HepG2 (cell line): ENCODE measurements around the gene EIF4ENIF1. TPM values are rescaled to one million over a fixed set of nuclear protein-coding genes. Genes with fewer than 3 reads are reported as not detected.

Experiments
- BHLHE40 ChIP-seq: IDR thresholded peaks from 2 replicates; pipeline ENCODE4 v1.6.1; 2011; ENCODE audit warnings: low read length, improper control_type of control experiment
- BRCA1 ChIP-seq: sonication (generic); formaldehyde crosslinking; IDR thresholded peaks from 2 replicates; pipeline ENCODE4 v1.4.0; 2020; ENCODE audit warnings: missing genetic modification reagents
- CENPT ChIP-seq: sonication (generic); formaldehyde crosslinking; IDR thresholded peaks from 2 replicates; pipeline ENCODE4 v1.8.0; 2022; ENCODE audit warnings: low read depth, mild to moderate bottlenecking, moderate library complexity, missing genetic modification reagents
- FOXC1 ChIP-seq: sonication (generic); formaldehyde crosslinking; IDR thresholded peaks from 2 replicates; pipeline ENCODE4 v1.8.0; 2022; ENCODE audit warnings: mild to moderate bottlenecking, missing genetic modification reagents, borderline replicate concordance
- FOXK1 ChIP-seq: sonication (generic); formaldehyde crosslinking; IDR thresholded peaks from 2 replicates; pipeline ENCODE4 v1.4.0; 2020; ENCODE audit warnings: low read depth, missing genetic modification reagents, borderline replicate concordance
- GPN1 ChIP-seq: sonication (generic); formaldehyde crosslinking; IDR thresholded peaks from 2 replicates; pipeline ENCODE4 v1.5.1; 2020; ENCODE audit warnings: missing genetic modification reagents, borderline replicate concordance
- GZF1 ChIP-seq: sonication (generic); formaldehyde crosslinking; IDR thresholded peaks from 2 replicates; pipeline ENCODE4 v1.5.1; 2020; ENCODE audit warnings: mild to moderate bottlenecking, missing genetic modification reagents
- MAX ChIP-seq: IDR thresholded peaks from 2 replicates; pipeline ENCODE4 v1.6.1; 2012; ENCODE audit warnings: inconsistent platforms
- NR2F1 ChIP-seq, 2 experiments: fragments of 450-650 bp in 1 of 2; formaldehyde crosslinking in 1 of 2; IDR thresholded peaks; 2 replicates each; pipeline versions ENCODE4 v1.5.0 to v1.6.1; 2016 to 2020; ENCODE audit warnings: mild to moderate bottlenecking in 1 of 2, missing compliant biosample characterization in 1 of 2, missing genetic modification reagents in 1 of 2, moderate library complexity in 1 of 2
- PHF8 ChIP-seq: sonication (generic); formaldehyde crosslinking; IDR thresholded peaks from 2 replicates; pipeline ENCODE4 v1.5.0; 2020; ENCODE audit warnings: missing genetic modification reagents
- POLR2AphosphoS5 ChIP-seq: IDR thresholded peaks from 2 replicates; pipeline ENCODE4 v1.6.1; 2012; ENCODE audit warnings: low read depth, low read length
- REXO4 ChIP-seq: sonication (generic); formaldehyde crosslinking; IDR thresholded peaks from 2 replicates; pipeline ENCODE4 v1.8.0; 2022; ENCODE audit warnings: missing genetic modification reagents, mild to moderate bottlenecking, borderline replicate concordance
- SALL1 ChIP-seq: sonication (generic); formaldehyde crosslinking; IDR thresholded peaks from 2 replicates; pipeline ENCODE4 v1.8.0; 2022; ENCODE audit warnings: mild to moderate bottlenecking, missing genetic modification reagents
- SRSF4 ChIP-seq: fragments of 200-400 bp; formaldehyde crosslinking; IDR thresholded peaks from one replicate; pipeline ENCODE4 v1.6.1; 2018; ENCODE audit warnings: mild to moderate bottlenecking, low read depth, low read length, moderate library complexity; ENCODE audit not compliant: poor library complexity, severe bottlenecking
- TAF1 ChIP-seq: sonication (generic); formaldehyde crosslinking; IDR thresholded peaks from 2 replicates; pipeline ENCODE4 v1.4.0; 2020; ENCODE audit warnings: missing genetic modification reagents
- XRCC5 ChIP-seq: fragments of 200-400 bp; formaldehyde crosslinking; optimal IDR thresholded peaks from 2 replicates; pipeline ENCODE3; 2017; ENCODE audit warnings: mild to moderate bottlenecking, low read length
- ZFP41 ChIP-seq: sonication (generic); formaldehyde crosslinking; IDR thresholded peaks from 2 replicates; pipeline ENCODE4 v1.4.0; 2020; ENCODE audit warnings: mild to moderate bottlenecking, missing genetic modification reagents, borderline replicate concordance
- ZFYVE20 ChIP-seq: sonication (generic); formaldehyde crosslinking; IDR thresholded peaks from 2 replicates; pipeline ENCODE4 v1.8.0; 2023; ENCODE audit warnings: low read depth, mild to moderate bottlenecking, moderate library complexity, missing genetic modification reagents, borderline replicate concordance
- ZNF264 ChIP-seq: sonication (generic); formaldehyde crosslinking; IDR thresholded peaks from 2 replicates; pipeline ENCODE4 v1.4.0; 2020; ENCODE audit warnings: missing genetic modification reagents
- ZNF343 ChIP-seq: sonication (generic); formaldehyde crosslinking; IDR thresholded peaks from 2 replicates; pipeline ENCODE4 v1.4.0; 2020; ENCODE audit warnings: mild to moderate bottlenecking, missing genetic modification reagents
- ZNF350 ChIP-seq: sonication (generic); formaldehyde crosslinking; IDR thresholded peaks from 2 replicates; pipeline ENCODE4 v1.4.0; 2020; ENCODE audit warnings: mild to moderate bottlenecking, low read depth, missing genetic modification reagents, borderline replicate concordance
- ZNF605 ChIP-seq: sonication (generic); formaldehyde crosslinking; IDR thresholded peaks from 2 replicates; pipeline ENCODE4 v1.8.0; 2022; ENCODE audit warnings: mild to moderate bottlenecking, missing genetic modification reagents
- ZSCAN29 ChIP-seq: sonication (generic); formaldehyde crosslinking; conservative IDR thresholded peaks from 2 replicates; pipeline ENCODE4 v1.4.0; 2020; ENCODE audit warnings: mild to moderate bottlenecking, missing genetic modification reagents
- polyA plus RNA-seq, 8 experiments: library from polyadenylated mRNA; depleted of rRNA in 3 of 8; stranded (reverse) in 7 of 8; unstranded in 1 of 8; fragments of >200 nt; fragmentation: Illumina TruSeq in 4 of 8; extraction: Trizol in 4 of 8; gene quantifications; 2 replicates each; pipeline versions ENCODE4 v1.2.1 to v1.2.3, GENCODE V29; 2011 to 2016; ENCODE audit warnings: low read depth in 4 of 8, missing spikeins in 1 of 8, mixed read lengths in 1 of 8; ENCODE audit not compliant: insufficient read depth in 1 of 8
- total RNA-seq, 5 experiments: library from RNA; depleted of rRNA; stranded (reverse); fragments of >200 nt; fragmentation: Illumina TruSeq; extraction: Trizol; gene quantifications; 2 replicates each; pipeline ENCODE4 v1.2.3, GENCODE V29; 2016; ENCODE audit warnings: low read depth in 1 of 5
- TF ChIP-seq, protein P1 (sequence below): sonication (generic); formaldehyde crosslinking; IDR thresholded peaks from 2 replicates; pipeline ENCODE4 v1.4.0; 2020; ENCODE audit warnings: missing genetic modification reagents, borderline replicate concordance
- TF ChIP-seq, protein P2 (sequence below): IDR thresholded peaks from 2 replicates; pipeline ENCODE4 v1.6.1; 2016; ENCODE audit warnings: control low read depth

The EIF4ENIF1 gene
- total and polyA plus RNA-seq, 2 of the 13 experiments (the other 11 are each of a cell fraction or from before 2014, with no cell fraction given): 11.9 to 12.3 TPM

DNA sequence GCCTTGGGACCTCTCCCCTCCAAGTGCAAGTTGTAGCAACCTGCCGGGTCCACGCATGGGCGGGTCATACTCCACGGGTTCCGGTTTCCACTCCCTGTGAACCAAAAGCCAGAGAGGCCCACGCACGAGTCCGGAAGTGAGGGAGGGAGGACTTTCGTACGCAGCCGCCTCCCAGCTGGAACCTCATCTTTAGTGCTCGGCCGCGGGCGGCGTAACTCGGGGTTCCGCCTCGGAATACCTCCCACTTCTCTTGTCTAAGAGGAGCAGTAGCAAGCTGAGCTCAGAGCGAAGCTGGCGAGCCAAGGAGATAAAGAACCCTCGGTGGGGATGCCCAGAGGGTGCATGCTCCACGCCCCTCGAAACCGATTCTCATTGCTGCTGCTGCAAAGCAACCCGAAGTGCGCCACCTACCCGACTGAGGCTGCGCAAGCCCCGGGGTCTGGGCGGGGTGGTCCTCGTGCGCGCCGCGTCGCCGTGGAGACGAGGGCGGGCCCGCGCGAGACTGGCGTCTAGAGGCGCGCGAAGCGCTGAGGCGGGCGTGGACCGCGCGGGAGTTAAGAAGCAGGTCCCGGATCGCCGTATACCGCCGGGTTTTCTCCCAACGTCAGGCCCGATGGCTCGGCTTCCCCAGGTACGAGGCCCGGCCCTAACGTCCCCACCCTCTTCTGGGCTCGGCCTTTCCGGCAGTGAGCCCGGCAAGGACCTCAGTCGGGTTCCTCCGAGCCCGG lies 6.5 kb upstream of the EIF4ENIF1 start, which contains the start of gene SFI1 (continued):
- TF ChIP-seq, protein P1, sequence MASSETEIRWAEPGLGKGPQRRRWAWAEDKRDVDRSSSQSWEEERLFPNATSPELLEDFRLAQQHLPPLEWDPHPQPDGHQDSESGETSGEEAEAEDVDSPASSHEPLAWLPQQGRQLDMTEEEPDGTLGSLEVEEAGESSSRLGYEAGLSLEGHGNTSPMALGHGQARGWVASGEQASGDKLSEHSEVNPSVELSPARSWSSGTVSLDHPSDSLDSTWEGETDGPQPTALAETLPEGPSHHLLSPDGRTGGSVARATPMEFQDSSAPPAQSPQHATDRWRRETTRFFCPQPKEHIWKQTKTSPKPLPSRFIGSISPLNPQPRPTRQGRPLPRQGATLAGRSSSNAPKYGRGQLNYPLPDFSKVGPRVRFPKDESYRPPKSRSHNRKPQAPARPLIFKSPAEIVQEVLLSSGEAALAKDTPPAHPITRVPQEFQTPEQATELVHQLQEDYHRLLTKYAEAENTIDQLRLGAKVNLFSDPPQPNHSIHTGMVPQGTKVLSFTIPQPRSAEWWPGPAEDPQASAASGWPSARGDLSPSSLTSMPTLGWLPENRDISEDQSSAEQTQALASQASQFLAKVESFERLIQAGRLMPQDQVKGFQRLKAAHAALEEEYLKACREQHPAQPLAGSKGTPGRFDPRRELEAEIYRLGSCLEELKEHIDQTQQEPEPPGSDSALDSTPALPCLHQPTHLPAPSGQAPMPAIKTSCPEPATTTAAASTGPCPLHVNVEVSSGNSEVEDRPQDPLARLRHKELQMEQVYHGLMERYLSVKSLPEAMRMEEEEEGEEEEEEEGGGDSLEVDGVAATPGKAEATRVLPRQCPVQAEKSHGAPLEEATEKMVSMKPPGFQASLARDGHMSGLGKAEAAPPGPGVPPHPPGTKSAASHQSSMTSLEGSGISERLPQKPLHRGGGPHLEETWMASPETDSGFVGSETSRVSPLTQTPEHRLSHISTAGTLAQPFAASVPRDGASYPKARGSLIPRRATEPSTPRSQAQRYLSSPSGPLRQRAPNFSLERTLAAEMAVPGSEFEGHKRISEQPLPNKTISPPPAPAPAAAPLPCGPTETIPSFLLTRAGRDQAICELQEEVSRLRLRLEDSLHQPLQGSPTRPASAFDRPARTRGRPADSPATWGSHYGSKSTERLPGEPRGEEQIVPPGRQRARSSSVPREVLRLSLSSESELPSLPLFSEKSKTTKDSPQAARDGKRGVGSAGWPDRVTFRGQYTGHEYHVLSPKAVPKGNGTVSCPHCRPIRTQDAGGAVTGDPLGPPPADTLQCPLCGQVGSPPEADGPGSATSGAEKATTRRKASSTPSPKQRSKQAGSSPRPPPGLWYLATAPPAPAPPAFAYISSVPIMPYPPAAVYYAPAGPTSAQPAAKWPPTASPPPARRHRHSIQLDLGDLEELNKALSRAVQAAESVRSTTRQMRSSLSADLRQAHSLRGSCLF (CRISPR knock-in tag): no peak
- TF ChIP-seq GZF1 (CRISPR knock-in tag) (0 out of 2 replicates have a peak, but pooled peaks have one; percentile 67), FOXC1 (CRISPR knock-in tag) (peak; percentile 89), NR2F1 (CRISPR knock-in tag; IDR thresholded peaks at IDR 0.05) (no peak), BHLHE40 (no peak), BRCA1 (no peak), ZFYVE20 (no peak), SRSF4 (no peak), ZNF605 (CRISPR knock-in tag) (no peak; the same call in 1 of the 2 replicates), GPN1 (CRISPR knock-in tag) (no peak), ZNF343 (CRISPR knock-in tag) (no peak), CENPT (CRISPR knock-in tag) (no peak), POLR2AphosphoS5 (peak; percentile 72), XRCC5 (peak; percentile 62), ZSCAN29 (CRISPR knock-in tag) (no peak), FOXK1 (no peak), ZFP41 (peak; percentile 74; the same call in 1 of the 2 replicates), REXO4 (CRISPR knock-in tag) (no peak), MAX (peak; percentile 87; the same call in 1 of the 2 replicates), ZNF350 (CRISPR knock-in tag) (peak; percentile 77), ZNF264 (no peak), TAF1 (CRISPR knock-in tag) (peak; percentile 69), SALL1 (peak; percentile 57; the same call in 1 of the 2 replicates), PHF8 (CRISPR knock-in tag) (peak; percentile 81)
- TF ChIP-seq, protein P2, sequence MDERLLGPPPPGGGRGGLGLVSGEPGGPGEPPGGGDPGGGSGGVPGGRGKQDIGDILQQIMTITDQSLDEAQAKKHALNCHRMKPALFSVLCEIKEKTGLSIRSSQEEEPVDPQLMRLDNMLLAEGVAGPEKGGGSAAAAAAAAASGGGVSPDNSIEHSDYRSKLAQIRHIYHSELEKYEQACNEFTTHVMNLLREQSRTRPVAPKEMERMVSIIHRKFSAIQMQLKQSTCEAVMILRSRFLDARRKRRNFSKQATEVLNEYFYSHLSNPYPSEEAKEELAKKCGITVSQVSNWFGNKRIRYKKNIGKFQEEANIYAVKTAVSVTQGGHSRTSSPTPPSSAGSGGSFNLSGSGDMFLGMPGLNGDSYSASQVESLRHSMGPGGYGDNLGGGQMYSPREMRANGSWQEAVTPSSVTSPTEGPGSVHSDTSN (CRISPR knock-in tag): no peak
